T-helper 1 cell (primary cell): Measurements from ENCODE around the gene TCF7.
A peak's percentile ranks its signal among the peaks of the same experiment; 100 is the strongest.

ENCODE experiments used
- DNase-seq, 5 donors: peaks; one replicate each; pipeline ENCODE4 v3.0.0-alpha.2; 2012 to 2020
- total RNA-seq, 4 donors: gene quantifications; one replicate each; lab custom pipeline; 2026; lab: John Stamatoyannopoulos, UW

The TCF7 gene
- 401 to 582 (median 484) reads per million in 4 donors for total RNA-seq

- DNase-seq = peak; percentile 72 to 85 (median 72)
Observed at GRCh38 chr5:134113902-134114875, at the start of gene TCF7. Gene TCF7 (plus strand): TSS chr5:134114681. CDS start chr5:134114907, 226 bp downstream.

- DNase-seq = no peak
Observed at GRCh38 chr5:134069553-134069952, 44.9 kb upstream of the TCF7 start.

GRCh38 chr5:134070725-134071613 is 43.5 kb upstream of the TCF7 start:
- peak in 1 of 5 donors; percentile 26 for DNase-seq

GRCh38 chr5:134071614-134072207 is 42.8 kb upstream of the TCF7 start:
- no peak for DNase-seq

GRCh38 chr5:134072471-134073210 is 41.8 kb upstream of the TCF7 start:
- DNase-seq = no peak

- DNase-seq = no peak
Observed at GRCh38 chr5:134073404-134073803, 41.1 kb upstream of the TCF7 start.

- DNase-seq = no peak
Observed at GRCh38 chr5:134075102-134075501, 39.4 kb upstream of the TCF7 start.

- DNase-seq = no peak
Observed at GRCh38 chr5:134077926-134078580, 36.4 kb upstream of the TCF7 start.

- DNase-seq = peak in 2 of 5 donors; percentile 32 to 50
Observed at GRCh38 chr5:134079748-134080581, 34.5 kb upstream of the TCF7 start.

- DNase-seq = no peak
Observed at GRCh38 chr5:134082264-134082992, 32.1 kb upstream of the TCF7 start.

GRCh38 chr5:134083517-134083916 is 31.0 kb upstream of the TCF7 start:
- DNase-seq = no peak

- DNase-seq = no peak
Observed at GRCh38 chr5:134084022-134084565, 30.4 kb upstream of the TCF7 start.

GRCh38 chr5:134084570-134084969 is 29.9 kb upstream of the TCF7 start:
- no peak for DNase-seq

- no peak for DNase-seq
Observed at GRCh38 chr5:134085411-134085810, 29.1 kb upstream of the TCF7 start.

GRCh38 chr5:134086225-134086942 is 28.1 kb upstream of the TCF7 start:
- DNase-seq = no peak

- DNase-seq = peak; percentile 36 to 76 (median 61)
Observed at GRCh38 chr5:134086943-134087305, 27.6 kb upstream of the TCF7 start.

- DNase-seq = no peak
Observed at GRCh38 chr5:134088291-134088690, 26.2 kb upstream of the TCF7 start.

GRCh38 chr5:134088994-134089560 is 25.4 kb upstream of the TCF7 start:
- DNase-seq = no peak

GRCh38 chr5:134090522-134090921 is 24.0 kb upstream of the TCF7 start:
- DNase-seq = no peak
